NCI-H2227 (cell line): Measurements from ENCODE around the gene IGSF9.

Source experiments
- DNase-seq: peaks from one replicate; lab custom pipeline; 2025; ENCODE audit not compliant: unreplicated experiment; lab: John Stamatoyannopoulos, UW

IGSF9 gene

DNA sequence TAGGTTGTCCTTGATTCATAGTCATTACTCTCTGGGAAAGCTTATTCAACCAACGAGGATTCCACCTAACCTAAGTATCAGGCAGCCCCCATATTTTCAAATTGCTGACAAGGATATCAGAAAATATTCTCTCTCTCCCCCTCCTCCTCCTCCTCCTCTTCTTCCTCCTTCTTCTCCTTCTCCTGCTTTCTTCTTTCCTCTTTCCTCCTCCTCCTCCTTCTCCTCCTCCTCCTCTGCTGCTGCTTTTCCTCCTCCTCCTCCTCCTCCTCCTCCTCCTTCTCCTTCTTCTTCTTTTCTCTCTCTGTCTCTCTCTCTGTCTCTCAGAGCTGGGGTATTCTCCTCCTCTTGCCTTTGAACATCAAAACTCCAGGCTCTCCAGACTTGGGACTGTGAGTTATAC lies 2.5 kb upstream of the IGSF9 start:
- no peak for DNase-seq

GRCh38 chr1:159946242-159947187 lies 1.1 kb upstream of the IGSF9 start:
- no peak for DNase-seq

DNA sequence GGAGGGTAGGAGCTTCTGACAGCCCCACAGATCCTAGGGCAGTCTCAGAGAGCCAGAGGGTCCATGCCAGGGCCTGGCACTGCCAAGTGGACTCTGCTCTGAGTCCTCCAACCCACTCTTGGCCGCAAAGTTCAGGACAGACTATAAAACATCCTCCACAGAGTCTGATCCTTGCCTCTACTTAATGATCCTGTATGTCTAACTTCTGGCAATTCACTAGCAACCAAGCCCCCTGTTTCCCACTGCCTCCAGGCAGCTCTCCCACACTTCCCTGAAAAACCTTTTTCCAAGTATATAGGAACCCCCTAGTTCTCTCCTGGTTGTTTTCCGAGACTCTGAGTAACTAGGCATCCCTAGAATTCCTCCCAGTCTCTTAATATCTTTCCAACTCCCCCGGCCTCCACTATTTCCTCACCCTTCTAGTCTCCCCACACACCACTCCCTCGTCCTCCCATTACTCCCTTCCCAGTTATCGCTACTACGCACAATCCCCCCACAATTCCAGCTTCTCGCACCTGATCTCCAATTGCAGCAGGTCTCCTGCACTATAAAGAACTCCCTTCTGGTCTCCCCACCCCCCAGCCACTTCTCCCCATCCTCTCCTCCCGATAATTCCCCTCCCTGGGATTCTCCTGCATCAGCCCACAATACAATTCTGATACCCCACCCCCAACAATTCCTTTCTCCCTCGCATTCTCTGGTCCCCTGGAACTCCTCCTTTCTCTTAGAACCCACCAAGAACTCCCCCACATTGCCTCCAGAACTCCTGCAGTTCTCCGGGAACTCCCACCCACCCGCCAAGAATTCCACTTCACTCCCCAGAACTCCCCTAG lies 574 bp downstream of the IGSF9 start:
- peak; percentile 47 for DNase-seq

- no peak for DNase-seq
Measured at GRCh38 chr1:159943908-159944622, 1.3 kb downstream of the IGSF9 start.

DNA sequence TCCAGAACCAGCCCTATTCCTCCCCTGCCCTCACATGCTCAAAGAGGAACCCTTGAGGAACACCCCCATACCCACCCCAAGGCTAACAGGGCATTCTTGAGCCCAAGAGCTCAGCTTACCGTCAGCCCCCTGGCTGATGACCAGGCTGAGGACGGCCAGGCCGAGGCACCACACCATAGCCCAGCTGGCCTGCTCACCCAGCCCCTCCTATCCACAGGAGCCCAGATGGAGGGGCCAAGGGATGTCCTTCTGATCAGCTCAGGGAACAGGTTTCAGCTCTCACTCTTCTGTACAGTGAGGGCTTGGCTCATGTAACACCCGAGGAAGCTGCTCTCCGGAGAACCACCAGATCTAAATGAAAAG lies 2.2 kb downstream of the IGSF9 start:
- DNase-seq: no peak

GRCh38 chr1:159942632-159943277 lies 2.7 kb downstream of the IGSF9 start:
- no peak for DNase-seq

DNA sequence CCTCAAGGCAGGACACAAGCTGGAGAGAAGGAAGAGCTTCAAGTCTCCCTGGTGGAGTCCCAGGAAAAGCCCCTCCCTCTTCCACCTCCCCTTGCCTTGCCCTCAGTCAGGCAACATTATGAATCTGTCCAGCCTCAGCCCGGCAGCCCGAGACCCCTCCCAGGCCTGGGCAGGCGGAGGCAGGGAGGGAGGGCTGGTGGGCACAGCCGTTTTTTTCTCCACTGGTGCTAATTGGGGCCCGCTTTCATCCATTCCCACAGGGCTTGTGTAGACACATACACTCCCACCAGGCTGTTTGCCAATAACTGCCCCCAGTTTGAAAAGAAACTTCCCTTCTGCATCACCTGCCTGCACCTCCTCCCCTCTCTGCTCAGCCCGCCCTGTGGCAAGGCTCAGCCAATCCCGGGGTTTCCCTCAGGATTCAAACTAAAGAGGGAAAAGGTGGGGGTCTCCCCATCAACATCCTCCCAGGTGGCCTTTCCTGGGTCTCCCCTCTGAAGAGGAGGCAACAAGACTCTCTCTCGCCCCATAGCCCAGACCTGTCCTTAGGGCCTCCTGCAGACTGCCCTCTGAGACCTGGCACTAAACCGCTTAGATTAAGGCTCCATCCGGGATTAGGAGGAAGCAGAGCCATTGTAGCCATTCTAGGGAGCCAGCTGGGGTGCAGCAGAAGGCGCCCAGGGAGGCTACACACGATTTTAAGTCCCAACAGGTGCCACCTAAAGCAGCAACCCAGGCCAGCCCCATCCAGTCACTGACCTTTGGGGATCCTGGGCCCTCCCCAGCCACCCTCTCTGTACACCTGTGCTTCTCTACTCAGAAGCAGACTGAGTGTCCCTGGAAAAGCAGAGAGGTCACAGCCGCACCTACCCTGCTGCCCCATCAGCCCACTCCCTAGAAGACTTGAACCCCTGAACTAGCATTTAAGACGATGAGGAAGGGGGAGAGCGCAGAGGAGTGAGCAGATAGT lies 3.5 kb downstream of the IGSF9 start:
- DNase-seq: peak; percentile 36

GRCh38 chr1:159941141-159941540 lies 4.3 kb downstream of the IGSF9 start:
- DNase-seq: no peak

DNA sequence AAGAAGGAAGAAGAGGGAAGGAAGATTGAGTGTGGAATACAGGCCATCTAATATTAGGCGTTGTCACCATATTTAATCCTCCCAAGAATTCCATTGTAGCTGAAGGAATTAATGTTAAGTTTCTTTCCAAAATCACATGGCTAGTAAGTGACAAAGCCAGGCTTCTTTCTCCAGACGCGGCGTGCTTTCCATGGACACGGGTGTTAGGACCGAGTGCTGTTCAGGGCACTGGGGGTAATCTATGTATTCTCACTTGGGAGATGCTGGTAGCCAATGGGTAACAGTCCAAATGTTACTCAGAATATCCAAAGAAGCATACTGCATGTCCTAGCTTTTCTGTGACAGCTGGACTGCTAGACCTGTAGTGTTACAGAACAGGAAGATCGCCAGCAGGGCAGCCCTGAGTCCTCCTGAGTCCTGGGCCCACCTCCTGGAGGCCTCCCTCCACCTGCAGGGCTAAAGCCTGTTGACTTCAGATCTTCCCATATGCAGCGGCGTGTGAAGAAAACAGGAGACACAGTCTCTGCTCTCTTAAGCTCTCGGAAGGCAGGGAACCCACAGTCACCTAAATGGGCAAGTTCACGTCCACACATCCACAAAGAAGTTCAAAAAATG lies 5.3 kb downstream of the IGSF9 start:
- DNase-seq: no peak

DNA sequence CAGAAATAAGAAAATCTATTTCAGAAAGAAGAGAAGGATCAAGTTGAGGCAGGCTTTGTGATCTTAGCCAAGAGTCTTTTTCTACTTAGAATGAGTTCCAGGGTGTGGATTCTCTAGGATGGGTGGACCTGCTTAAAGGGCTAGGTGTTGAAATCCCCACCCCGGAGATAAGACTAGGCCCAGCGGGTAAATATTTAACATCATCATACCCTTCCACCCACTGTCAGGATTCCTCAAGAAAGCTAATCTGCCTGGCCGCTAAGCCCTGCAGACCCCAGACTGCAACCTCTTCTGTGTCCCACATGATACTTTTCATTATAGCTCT lies 5.8 kb downstream of the IGSF9 start:
- DNase-seq: no peak

DNA sequence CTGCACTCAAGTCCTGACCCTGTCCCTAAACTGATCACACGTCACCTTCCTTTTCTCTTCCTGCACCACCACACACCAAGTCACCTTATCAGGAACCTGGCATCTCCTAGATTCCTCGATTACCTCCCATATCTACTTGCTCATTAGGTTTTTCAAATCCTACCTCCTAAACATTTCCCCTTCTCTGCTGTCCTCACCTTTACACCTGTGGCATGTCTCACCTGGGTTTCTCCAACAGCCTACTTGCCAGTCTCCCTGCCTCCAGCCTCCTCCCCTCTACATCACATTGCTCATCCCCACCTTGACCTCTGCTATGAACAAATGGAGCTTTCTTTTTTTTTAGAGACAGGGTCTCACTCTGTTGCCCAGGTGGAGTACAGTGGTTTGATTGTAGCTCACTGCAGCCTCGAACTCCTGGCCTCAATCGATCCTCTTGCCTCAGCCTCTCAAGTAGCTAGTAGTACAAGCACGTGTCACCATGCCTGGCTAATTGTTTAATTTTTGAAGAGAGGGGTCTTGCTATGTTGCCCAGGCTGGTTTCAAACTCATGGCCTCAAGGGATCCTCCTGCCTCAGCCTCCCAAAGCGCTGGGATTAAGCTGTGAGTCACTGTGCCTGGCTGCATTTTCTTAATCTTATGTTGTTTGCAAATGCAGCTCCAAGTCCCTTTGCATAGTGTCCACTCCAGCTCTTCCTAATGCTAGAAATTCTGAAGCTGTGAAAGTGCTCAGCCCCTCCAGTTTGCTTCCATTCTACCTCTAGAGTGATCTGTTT lies 6.3 kb downstream of the IGSF9 start:
- no peak for DNase-seq

DNA sequence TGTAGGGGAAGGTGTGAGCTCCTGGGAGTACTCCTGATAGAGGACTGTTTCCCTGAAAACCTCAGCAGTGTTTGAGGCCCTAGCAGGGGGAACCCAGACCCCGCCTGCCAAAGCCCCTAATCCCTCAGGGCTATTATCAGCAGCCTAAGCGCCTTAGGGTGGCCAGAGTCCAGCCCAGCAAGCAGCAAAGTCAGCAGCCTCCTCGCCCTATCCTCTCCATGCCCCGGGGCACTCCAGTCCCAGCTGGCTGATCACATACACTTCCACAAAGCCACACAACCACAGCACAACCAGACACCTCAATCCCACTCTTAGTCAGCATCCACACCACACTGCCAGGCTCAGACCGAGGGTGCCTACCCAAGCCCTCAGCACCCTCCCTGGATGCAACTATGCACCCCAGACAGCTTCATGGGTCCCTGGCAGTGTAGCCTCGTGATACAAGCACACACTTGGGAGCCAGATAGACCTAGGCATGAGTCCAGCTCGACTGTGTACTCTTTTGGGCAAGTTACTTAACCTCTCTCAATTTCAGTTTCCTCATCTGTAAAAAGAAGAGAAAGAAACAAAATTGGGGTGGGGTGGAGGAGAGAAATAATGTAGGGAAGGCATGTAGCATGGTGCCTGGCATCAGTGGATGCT lies 7.1 kb downstream of the IGSF9 start:
- no peak for DNase-seq

DNA sequence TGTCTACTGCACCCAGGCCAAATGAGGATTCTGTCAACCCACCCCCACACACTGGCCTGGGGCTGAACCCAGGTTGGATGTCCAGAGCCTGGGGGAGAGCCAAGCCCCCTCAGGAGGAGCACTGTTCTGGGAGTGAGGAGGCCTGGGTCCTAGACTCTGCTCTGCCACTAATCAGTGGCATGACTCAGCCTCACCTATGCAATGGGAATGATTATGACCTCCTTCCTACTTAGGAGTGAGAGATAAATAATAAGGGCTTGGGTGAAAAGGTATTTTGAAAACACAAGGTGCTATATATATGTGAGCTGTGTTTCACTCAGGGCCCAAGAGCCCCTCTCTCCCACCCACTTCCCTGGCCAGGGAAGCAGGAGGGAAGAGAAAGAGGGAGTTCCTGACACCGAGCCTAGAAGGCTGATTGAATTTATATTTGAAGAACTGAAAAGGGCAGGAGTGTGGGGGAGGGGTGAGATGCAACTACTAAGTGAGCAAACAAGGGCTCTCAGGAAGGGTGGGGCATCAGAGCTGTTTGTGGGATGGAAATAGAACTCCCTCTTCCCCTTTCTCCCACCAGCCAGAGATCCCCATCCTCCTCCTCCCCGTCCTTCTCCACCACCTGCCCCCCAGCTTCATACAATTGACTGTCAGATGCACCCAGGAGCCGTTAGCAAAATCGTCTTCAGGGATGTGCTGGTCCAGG lies 8.2 kb downstream of the IGSF9 start:
- peak; percentile 33 for DNase-seq

- peak; percentile 74 for DNase-seq
Measured at GRCh38 chr1:159936273-159936904, 9.0 kb downstream of the IGSF9 start.

GRCh38 chr1:159935719-159936272 lies 9.6 kb downstream of the IGSF9 start:
- no peak for DNase-seq

DNA sequence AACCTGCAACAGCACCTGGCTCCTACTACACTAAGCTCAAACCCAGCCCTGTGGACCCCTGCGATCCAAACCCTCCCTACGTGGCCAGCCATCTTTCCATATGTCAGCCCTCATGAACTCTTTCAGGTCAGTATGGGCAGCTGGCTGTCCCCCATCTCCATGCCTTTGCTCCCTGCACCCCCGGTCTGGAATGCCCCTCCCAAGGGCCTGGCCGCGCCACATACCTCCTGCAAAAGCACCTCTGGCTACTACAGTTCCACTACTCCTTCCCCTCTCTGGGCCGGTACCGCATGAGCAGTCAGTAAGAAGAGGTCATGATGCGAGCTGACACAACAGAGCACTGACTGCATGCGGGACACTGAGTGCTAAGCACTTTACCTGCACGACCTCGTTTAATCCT lies 10.1 kb downstream of the IGSF9 start:
- DNase-seq: no peak
